ENCODE data around the gene DCLK2. TPM values are rescaled to one million over a fixed set of nuclear protein-coding genes. Genes with fewer than 3 reads are reported as not detected.
A peak's percentile ranks its signal among the peaks of the same experiment; 100 is the strongest.

DCLK2 gene
- total RNA-seq, 1 experiment from 2014 or later = 29.7 TPM

DNA sequence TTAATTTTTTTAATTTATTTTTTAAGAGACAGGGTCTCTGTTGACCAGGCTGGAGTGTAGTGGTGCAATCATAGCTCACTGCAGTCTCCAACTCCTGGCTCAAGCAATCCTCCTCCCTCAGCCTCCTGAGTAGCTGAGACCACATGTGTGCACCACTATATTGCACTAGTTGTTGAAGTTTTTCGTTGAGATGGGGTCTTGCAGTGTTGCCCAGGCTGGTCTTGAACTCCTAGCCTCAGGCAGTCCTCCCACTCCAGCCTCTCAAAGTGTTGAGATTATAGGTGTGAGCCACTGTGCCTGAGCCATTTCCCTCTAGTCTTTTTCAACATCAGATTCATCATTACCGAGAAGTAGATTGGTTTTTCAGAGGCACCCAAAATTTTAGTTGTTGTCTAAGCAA, 165.7 kb downstream of the DCLK2 start:
- in situ Hi-C loops (cut with HindIII; ENCODE audit: low pct_unique_long_range_greater_than_20kb, low sequenced_read_pairs) = no loop called here
- DNase-seq (ENCODE audit: low read depth) = no peak

DNA sequence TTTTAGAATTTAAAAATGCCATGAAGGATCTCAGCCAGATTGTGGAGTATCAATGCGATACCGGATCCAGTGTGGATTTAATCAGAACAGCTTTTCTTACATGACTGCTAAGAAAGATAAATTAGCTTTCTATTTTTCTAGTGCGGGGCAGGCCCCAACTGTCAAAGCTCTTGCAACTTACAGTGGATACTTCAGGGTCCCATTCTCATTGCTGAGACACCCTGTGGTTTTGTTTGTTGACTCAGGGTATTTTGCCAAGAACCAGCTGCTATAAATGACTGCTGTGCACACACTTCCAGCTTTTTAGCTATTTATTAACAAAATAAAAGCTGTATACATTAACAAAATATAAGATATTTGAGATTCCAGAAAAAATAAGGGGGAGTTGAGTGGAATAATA, 166.4 kb downstream of the DCLK2 start:
- peak; percentile 71 for DNase-seq (ENCODE audit: low read depth)
- in situ Hi-C loops (cut with HindIII; ENCODE audit: low pct_unique_long_range_greater_than_20kb, low sequenced_read_pairs) = no loop called here

DNA sequence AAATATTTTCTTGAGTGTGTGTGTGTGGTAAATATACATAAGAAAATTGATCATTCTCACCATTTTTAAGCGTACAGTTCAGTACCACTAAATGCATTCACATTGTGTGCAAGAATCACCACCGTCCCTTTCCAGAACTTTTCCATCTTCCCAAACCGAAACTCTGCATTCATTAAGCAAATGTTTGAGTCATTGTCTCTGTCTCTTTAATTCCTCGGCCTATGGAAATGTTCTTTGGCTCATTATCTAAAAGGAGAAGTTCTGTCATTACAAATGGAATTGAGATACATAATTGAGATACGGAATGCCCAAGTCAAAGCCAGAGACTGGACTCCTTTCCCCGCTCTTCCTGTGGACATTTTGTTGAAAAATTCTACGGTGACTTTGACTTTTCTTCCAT, 168.9 kb downstream of the DCLK2 start:
- in situ Hi-C loops (cut with HindIII; ENCODE audit: low pct_unique_long_range_greater_than_20kb, low sequenced_read_pairs) = no loop called here
- no peak for DNase-seq (ENCODE audit: low read depth)

DNA sequence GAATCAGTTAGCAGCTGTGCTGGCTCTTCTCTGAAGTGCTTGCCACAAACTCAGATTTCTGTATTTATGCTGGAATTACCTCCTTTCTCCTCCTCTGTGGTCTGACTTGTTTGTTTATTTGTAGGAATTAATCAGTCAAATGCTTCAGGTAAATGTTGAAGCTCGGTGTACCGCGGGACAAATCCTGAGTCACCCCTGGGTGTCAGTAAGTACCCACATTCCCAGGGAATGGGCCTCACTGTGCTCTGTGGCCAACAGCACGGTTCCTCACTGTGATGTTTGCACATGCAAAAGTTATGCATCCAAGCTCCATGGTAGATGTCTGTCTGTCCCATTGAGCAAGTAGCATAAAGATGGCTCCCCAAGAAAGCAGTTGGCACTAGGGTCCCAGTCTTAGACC, 169.9 kb downstream of the DCLK2 start:
- in situ Hi-C loops (cut with HindIII; ENCODE audit: low pct_unique_long_range_greater_than_20kb, low sequenced_read_pairs) = no loop called here
- peak; percentile 27 for DNase-seq (ENCODE audit: low read depth)

DNA sequence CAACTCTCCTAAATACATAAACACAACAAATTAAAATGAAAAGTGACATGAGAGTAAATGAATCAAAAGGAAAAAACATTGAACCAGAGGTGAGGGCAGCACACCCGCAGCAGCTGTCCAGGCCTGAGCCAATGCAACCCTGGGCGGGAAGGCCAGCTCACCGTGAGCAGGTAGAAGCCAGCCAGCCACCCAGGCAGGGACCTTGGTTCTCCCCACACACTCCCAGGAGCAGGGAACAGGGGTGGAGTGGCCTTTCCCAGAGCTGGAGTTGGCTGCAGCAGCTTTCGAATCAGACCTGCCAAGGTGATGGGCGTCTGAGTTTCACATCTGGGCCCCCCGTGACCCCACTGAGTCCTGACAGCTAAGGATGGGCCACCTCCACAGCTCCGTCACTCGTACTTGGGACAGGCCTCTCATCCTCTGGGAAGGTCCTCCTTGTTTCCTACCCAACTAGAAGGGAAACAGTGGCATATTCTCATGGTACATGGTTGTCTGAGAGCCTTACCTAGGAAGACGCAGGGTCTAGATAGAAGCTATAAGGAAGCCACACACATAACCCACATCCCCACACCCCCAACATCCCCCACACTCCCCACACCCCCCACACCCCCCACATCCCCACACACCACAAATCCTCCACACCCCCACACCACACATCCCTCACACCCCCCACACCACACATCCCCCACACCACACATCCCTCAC, 172.2 kb downstream of the DCLK2 start:
- DNase-seq (ENCODE audit: low read depth) = no peak
- in situ Hi-C loops (cut with HindIII; ENCODE audit: low pct_unique_long_range_greater_than_20kb, low sequenced_read_pairs) = no loop called here

DNA sequence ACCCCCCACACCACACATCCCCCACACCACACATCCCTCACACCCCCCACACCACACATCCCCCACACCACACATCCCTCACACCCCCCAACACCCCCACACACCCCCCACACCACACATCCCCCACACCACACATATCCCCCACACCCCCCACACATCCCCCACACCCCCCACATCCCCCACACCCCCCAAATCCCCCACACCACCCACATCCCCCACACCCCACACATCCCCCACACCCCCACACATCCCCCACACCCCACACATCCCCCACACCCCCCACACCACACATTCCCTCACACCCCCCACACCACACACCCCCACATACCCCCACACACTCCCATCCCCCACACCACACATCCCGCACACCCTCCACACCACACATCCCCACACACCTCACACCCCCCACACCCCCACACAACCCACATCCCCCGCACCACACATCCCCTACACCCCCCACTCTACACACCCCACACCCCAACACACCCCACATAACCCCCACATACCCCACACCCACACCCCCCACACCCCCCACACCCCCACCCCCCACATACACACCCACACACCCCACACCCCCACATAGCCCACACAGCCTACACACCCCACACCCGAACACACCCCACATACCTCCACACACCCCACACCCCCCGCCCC, 172.9 kb downstream of the DCLK2 start:
- in situ Hi-C loops (cut with HindIII; ENCODE audit: low pct_unique_long_range_greater_than_20kb, low sequenced_read_pairs) = no loop called here
- DNase-seq (ENCODE audit: low read depth) = no peak

DNA sequence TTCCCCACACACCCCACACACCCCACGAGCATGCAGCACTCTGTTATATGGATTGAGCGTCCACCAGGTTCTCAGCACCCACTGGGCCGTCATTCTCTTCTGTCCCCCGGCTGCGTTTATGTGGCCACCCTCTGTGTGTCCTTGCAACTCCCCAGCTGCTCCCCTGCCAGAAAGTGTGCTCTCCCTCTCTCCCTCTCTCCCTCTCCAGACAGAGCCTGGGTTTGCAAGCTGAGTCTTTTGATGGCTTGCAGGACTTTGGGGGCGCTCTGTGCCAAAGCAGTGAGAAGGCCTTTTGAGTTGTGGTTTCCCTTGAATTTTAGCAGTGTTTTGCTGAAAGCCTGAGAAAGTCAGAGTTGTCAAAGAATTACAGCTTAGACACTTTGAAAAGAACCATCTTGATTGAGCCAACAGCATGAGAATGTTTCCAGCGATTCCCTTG, 173.5 kb downstream of the DCLK2 start:
- DNase-seq (ENCODE audit: low read depth) = no peak
- in situ Hi-C loops (cut with HindIII; ENCODE audit: low pct_unique_long_range_greater_than_20kb, low sequenced_read_pairs) = no loop called here

DNA sequence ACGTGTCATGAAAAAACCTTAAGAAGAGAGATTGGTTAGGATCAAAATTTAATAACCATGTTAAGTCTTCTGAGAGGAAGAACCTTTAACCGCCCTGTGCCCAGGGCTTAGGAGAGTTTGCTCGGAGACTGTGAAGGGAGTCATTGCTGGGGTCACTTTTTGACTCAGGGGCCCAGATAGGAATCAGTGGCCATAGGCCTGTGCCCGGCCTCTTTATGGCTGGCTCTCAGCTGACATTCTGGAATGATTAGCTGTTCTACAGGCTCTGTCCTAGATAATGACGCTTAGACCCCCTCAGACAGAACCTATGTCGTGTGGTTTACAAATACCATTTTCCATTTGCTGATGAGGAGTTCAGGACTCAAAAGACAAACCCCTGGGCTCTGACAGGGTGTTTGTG, 174.1 kb downstream of the DCLK2 start:
- no peak for DNase-seq (ENCODE audit: low read depth)
- in situ Hi-C loops (cut with HindIII; ENCODE audit: low pct_unique_long_range_greater_than_20kb, low sequenced_read_pairs) = no loop called here

DNA sequence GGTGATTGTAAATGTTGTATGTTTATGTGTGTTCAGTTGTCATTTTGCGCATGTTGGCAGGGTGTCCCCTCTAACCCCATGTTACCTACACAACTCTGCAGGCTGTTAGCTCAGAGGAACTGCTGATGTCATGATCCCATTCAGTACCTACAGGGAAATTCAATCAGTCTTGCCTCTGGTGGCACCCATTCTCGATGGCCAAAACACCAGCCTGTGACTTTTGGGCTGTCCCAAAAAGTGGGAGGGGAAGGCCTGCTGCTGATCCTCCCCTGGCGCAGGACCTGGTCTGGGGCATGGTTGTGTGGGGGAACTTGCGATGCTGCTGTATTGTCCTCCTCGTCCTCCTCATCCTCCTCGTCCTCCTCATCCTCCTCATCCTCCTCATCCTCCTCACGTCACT, 174.5 kb downstream of the DCLK2 start:
- DNase-seq (ENCODE audit: low read depth) = no peak
- in situ Hi-C loops (cut with HindIII; ENCODE audit: low pct_unique_long_range_greater_than_20kb, low sequenced_read_pairs) = no loop called here

DNA sequence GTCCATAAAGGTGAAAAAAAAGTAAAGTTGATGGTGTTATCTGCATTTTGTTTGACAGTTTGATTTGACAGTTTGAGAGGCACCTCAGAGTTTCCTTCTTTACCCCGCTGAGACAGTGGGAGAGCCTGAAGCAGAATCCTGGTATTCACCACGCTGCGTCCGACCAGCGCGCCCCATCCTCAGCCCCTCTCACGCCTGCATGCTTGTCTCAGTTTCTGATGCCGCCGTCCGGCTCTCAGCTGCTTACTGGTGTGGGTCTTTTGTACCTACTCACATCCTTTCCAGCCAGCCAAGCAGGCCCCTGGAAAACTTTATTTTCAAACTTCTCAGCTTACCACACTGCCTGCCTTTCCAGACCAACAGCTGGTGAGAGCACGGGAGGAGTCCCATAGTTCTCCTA, 175.2 kb downstream of the DCLK2 start:
- in situ Hi-C loops (cut with HindIII; ENCODE audit: low pct_unique_long_range_greater_than_20kb, low sequenced_read_pairs) = no loop called here
- no peak for DNase-seq (ENCODE audit: low read depth)

DNA sequence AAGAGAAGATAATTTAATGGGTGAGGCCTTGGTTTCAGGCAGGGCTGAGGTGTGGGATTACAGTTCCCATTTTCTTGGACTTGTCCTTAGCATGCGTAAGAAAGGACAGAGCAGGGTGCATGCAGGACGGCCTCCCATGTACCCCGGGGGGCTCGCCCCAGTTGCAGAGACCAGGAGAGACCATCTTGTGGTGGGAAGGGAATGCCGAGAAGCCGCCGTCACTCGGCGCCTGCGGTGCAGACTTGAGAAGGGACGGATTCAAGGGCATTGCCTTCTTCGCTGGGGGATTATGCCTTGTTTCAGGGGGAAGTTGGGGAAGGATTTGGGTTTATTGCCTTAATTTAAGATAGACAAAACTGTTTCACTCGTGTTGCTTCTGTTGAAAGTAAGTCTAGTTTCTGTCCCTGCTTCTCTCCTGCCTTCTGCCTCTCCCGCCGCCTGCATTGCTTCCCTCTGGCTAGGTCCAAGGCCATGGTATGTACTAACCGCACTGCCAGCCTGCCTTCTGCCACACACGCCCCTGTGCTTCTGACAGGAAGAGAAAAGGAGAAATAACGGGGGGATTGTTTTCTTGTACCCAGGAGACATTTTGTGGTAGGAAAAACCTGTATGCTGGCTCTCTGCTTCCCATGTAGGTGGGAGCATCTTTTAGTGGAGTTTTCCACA, 175.9 kb downstream of the DCLK2 start:
- DNase-seq (ENCODE audit: low read depth) = no peak
- in situ Hi-C loops (cut with HindIII; ENCODE audit: low pct_unique_long_range_greater_than_20kb, low sequenced_read_pairs) = no loop called here

DNA sequence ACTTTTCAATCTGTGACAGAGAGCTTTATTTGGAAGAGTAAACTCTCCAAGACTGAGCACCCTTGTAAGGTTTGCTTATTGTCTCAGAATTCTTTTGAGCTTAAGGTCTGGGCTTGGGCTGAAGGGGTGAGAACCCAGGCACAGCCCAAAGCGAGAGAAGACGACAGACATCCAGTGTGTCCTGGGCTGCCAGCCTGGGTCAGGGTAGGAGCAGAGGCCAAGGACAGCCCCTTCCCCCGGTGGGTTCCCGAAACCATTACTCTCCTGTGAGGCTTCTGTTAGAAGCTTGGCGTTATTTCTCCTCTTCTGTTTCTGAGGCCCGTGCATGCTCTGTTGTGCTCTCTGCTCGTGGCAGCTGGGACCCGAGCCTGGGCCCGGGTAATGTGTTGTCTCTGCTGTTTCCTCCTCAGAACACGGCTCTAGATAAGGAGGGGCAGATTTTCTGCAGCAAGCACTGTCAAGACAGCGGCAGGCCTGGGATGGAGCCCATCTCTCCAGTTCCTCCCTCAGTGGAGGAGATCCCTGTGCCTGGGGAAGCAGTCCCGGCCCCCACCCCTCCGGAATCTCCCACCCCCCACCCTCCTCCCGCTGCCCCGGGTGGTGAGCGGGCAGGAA, 177.5 kb downstream of the DCLK2 start:
- in situ Hi-C loops (cut with HindIII; ENCODE audit: low pct_unique_long_range_greater_than_20kb, low sequenced_read_pairs) = no loop called here
- no peak for DNase-seq (ENCODE audit: low read depth)

DNA sequence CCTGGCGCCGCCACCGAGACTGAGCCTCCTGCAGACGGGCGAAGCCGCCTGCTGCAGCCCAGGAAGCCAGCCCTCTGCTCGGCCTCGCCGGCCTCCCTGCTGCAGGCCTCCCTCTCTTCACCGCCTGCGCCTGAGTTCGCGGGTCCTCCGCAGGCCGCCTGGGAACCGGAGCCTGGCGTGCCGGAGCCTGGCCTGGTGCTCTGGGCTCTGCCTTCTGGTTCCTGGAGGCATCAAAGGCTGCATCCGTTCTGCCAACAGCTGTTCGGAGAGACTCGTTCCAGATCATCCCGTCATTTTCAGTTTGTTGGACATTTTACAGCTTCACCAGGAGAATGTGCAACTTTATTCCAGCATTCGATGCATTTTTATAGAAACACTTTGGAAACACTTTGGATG, 178.0 kb downstream of the DCLK2 start:
- in situ Hi-C loops (cut with HindIII; ENCODE audit: low pct_unique_long_range_greater_than_20kb, low sequenced_read_pairs) = no loop called here
- no peak for DNase-seq (ENCODE audit: low read depth)

DNA sequence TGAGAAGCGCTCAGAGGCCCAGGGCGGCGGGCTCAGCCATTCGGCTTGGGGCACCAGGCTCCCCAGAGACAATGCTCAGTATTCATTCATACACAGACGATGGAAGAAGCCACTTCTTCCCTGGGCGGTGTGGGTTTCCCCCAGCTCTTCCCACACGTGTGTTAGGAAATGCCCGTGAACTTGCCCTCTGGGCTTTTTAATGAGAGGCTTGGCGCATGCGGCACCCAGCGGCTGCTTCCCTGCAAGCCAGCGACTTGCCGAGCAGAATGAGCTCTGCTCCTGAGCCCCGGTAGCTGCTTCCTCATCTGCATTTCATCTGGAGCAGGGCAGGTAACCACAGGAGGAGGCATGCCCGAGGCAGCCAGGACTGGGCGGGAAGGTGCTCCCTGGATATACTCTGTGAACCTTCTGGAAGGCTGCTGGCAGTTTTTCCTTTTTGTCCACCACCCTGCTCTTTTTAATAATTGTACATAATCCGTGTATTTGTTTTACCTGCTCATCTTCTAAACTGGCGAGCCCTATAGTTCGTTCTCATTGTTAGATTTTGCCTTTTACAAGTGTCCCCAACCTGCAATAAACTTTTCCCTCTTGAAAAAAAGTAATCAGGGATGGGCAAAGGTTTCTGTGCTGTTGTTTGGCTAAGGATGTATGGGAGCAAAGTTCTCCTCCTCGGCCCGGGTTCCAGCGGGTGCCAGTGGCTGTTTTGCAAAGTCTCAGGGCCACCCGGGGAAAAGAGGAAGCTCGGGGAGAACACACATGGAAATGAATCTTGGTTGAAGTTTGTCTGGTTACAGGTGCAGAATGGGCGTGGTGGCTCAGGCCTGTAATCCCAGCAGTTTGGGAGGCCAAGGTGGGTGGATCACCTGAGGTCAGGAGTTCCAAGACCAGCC, 178.8 kb downstream of the DCLK2 start:
- in situ Hi-C loops (cut with HindIII; ENCODE audit: low pct_unique_long_range_greater_than_20kb, low sequenced_read_pairs) = no loop called here
- DNase-seq (ENCODE audit: low read depth) = no peak

DNA sequence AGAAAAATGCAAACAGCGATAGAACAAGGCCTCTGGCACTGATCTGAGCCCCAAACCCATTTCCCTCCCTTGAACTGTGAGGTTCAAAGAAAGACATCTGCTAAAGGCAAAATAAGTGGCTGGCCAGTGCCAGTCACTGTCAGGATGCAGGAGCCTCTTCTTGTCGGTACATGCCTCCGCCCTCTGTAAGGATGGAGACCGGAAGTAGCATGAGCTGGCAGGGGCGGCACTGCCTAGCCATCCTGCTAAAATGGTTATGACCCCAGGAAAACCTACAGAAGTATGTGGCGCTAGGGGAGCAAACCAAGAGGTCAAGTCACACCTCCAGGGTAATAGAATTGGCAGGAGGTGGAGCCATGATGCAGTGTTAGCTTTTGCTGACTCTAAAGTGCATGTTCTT, 180.3 kb downstream of the DCLK2 start:
- no peak for DNase-seq (ENCODE audit: low read depth)
- in situ Hi-C loops (cut with HindIII; ENCODE audit: low pct_unique_long_range_greater_than_20kb, low sequenced_read_pairs) = no loop called here

DNA sequence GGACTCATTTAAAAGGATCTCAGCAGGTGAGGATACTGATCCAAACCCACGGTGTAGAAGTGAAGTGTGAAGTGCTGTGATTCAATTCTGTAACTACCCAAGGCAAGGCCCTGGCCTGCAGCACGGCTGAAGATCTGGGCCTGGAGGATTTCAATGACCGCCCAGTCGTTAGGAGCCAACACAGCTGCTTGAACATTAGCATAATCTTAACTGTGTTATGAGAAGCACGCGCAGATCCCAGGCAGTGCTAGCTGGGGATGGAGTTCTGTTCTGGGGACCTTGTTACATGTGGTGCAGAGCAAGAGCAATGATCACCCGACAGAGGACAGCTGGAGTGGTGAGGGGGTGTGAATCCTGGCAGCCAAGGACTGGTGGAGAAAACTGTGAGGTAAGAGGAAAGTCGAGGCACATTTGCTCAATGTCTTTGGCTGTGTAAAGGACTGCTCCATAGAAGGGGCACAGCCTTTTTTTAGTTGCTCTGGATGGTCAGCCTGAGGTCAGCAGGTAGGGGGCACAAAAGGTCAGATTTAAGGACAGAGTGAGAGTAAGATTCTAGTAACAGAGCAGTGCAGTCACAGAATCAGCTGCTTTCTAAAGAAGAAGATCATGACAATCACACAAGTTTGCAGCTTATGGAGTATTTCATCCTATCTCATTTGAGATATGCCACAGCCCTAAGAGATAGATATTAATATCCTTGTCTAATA, 181.8 kb downstream of the DCLK2 start:
- DNase-seq (ENCODE audit: low read depth) = no peak
- in situ Hi-C loops (cut with HindIII; ENCODE audit: low pct_unique_long_range_greater_than_20kb, low sequenced_read_pairs) = no loop called here

DNA sequence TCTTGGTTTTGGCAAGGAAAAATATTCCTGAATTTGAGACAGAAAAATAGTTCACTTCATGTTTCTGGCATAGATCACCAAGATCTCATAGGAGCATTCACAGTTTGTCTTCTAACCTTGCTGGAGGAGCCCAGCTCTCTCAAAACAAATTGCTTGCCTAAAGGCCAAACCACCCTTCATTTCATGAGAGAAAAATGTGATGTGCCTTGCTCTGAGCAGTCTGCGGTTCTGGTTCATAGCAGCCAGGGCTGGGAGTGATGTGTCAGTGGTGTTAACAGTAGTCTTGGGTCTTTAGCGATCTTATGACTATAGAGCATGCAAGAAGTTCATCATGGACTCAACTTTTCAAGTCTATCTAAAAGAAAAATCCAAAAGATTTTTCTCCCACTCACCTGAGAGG, 183.3 kb downstream of the DCLK2 start:
- in situ Hi-C loops (cut with HindIII; ENCODE audit: low pct_unique_long_range_greater_than_20kb, low sequenced_read_pairs) = no loop called here
- no peak for DNase-seq (ENCODE audit: low read depth)

DNA sequence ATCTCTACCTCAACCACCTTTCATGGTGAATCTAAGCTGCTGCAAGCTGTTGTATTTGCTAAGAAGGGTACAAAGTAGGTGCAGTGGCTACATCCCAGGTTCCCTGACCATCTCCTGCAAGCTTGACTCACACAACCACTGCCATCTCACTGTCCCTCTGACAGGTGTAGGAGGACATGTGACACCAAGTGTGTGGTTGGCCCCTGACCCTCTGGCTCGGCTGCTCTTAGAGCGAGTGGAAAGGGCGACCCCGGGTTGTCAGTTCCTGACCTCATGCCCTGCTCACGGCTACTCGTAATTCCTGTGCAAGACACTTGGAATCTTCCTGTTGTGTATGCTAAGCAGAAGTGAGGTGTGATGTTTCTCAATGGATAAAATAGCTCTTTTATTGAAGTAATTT, 184.4 kb downstream of the DCLK2 start:
- in situ Hi-C loops (cut with HindIII; ENCODE audit: low pct_unique_long_range_greater_than_20kb, low sequenced_read_pairs) = no loop called here
- DNase-seq (ENCODE audit: low read depth) = no peak

Measured in Caki2 (cell line).